ENCODE results near the gene ZBTB7B.

The ZBTB7B gene

DNA sequence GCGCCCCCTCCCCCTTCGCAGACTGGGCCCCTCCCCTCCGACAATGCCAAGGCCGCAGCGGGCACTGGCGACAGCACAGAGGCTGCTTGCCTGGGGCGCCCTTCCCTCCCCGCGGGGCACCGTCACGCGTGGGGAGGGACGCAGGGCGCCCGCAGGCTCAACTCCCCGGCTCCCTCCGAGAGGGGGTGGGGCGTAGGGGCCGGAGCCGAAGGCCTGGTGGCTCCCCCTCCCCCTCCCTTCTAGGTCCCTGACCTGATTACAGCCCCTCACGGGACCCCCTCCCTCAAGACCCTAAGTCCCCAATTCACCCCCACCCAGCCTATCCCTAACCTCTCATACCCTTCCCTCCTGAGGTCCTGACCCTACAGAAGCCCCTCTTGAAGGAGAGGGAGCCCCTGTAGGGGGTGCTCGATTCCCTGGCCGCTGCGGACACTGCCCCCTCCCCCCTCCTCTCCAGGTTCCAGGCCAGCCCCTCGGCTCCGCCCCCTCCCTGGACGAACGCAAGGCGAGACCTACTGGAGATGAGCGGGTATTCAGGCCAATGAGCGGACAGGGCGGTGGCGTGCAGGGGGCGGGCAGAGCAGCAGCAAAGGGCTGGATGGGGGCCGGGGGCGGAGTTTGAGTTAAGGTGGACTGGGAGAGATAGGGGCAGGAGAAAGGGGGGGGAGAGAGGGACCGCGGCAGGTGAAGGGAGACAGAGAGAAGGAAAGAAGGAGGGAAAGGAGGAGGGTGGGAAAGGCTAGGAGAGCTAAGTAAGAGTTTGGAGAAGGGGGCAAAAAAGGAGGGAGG is 733 bp upstream of the ZBTB7B start:
- FAIRE-seq (peak; percentile 97), DNase-seq (ENCODE audit: insufficient read length, low spot score) (peak; percentile 90)

DNA sequence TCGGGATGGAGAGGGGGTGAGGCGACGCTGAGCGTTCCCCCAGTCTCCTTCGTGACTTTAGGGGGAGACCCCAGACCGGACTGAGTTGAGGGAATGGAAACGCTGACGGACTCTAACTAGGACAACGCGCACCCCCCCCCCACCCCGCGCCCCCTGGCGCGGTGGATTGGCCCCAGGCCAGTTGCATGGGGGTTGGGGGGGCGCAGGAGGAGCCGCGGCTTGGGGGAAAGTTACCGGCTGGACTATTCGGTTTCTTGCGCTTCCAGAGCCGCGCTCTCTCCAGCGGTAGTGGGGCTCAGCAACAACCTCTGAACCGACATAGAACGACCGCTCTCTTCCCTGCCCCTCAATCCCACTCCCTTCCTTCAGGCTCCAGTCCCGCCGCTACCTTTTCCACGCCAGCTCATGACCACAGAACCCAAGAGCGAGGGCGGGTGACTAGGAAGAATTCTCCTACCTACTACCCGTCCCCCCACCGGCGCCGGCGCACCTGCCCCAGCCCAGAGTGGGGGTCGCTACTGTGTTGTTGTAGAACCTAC is 694 bp downstream of the ZBTB7B start:
- FAIRE-seq (no peak), DNase-seq (ENCODE audit: insufficient read length, low spot score) (no peak)

DNA sequence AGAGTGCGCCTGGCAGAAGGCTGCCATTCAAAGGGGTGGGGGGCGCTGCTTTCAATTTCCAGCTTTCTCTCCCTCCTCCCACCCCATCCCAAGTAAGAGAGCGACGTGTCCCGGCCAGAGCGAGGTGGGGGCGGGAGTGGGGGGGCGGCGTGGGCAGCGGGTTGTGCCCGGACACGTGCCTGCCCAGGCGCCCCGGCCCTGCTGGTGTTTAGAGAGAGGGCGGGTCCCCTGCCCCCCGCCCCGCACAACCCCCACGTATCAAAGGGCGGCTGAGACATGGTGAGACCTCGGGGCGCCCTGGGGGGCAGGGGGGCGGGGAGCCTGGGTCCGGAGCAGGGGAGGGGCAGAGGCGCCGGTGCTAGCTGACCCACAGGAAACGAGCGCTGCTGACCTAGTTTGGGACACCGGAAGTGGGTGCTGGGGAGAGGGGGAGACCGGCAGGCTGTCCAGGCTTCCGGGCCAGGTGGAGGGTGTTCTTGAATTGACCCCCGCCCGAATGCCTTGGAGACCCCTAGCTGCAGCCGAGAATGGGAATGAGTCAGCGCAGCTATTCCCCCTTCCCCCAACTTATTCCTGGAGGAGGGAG is 1.3 kb downstream of the ZBTB7B start:
- FAIRE-seq, result peak; percentile 64
- no peak for DNase-seq (ENCODE audit: insufficient read length, low spot score)

DNA sequence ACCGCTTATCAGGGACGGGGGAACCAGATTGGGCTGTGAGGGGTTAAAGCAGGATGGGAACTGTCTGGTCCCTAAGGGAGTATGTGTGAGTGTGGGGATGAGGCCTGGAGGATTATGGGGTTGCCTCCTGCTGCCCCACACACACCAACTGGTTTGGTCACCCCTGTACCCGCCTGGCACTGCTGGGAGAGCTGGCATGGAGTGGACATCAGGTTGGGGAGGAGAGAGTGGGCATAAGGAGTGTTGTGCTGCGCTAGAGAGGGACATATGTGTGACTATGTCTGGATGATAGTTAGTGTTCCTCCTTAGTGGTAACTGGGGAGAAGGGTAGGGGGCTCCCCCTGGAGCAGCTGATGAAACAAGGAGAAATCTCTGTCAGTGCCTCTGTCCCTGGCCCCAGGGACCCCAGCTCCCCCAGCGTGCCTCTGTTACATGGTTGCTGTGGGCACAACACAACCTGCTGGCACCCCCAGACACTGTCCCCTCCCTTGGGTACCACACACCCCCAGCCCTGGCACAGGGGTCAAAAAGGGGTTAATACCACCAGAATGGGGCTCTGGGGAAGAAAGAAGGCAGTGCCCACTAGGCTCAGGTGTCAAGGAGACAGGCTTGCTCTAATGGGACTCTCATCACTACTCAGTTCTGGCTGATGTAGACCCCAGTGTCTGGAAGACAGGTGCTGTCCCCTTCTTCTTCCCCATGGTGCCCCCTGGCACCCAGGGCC is 1.9 kb downstream of the ZBTB7B start:
- FAIRE-seq (peak; percentile 61), DNase-seq (ENCODE audit: insufficient read length, low spot score) (no peak)

DNA sequence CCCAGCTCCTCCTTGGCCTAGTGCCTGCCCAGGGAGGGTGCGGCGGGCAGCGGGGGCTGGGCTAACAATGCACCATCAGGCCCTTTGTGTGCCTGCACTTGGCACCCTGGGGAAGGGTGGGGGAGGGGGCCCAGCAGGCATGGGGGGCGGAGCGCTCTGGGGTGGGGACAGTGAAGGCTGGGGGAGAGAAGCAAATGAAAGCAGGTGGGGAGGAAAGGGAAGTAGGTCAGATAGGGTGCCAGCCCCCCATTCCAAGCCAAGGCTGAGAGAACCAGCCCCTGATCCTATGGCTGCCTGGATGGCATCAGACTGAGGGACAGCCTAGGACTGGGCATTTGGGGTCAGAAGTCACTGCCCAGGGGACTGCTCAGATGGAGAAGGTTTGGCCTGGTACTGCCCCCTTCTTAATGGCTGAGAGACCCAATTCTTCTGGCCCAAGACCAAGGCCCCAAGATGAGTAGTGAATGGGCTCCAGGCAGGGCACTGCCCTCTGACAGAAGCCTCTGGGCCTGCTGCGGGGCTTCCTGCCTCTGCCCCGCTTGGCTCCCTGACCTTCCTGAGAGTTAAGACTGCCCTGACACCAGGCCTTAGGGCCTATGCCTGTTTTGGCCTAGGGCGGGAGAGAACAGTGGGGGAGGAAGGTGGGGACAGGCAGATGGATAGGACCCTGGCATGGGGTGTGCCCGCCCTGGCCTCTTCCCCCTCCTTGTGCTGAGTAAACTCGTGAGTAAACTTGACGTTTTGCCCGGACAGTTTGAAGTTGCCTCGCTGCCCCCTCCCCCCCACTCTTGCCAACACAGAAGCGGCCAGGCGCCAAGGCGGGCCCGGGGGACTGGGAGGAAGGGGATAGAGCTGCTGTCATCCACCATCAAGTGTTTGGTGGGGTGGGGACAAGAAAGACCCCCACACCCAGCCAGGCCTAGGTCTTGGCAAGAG is 2.7 kb downstream of the ZBTB7B start:
- FAIRE-seq, result no peak
- no peak for DNase-seq (ENCODE audit: insufficient read length, low spot score)

DNA sequence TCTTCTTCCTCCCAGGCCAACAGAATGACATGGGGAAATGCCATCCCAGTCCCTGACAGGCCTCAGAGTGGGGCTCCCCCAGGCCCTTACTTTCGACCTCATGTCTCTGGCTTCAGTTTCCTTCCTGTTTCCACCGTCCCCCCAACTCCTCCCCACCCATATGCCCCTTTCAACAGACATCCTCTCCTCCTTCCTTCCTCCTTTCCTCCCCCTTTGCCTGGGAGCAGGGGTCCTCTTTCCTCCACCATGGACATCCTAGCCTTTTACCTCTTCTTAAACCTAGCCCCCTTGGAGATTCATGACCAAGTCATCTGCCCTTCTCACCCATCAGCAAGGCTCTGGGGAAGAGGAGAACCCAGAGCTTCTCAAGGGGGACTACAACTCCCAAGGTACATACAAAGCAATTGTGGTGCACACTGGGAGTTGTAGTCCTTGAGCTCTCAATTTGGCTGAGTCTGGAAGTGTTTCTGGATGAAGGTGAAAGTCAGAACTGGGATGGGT is 4.0 kb downstream of the ZBTB7B start:
- FAIRE-seq (peak; percentile 92), DNase-seq (ENCODE audit: insufficient read length, low spot score) (no peak)

DNA sequence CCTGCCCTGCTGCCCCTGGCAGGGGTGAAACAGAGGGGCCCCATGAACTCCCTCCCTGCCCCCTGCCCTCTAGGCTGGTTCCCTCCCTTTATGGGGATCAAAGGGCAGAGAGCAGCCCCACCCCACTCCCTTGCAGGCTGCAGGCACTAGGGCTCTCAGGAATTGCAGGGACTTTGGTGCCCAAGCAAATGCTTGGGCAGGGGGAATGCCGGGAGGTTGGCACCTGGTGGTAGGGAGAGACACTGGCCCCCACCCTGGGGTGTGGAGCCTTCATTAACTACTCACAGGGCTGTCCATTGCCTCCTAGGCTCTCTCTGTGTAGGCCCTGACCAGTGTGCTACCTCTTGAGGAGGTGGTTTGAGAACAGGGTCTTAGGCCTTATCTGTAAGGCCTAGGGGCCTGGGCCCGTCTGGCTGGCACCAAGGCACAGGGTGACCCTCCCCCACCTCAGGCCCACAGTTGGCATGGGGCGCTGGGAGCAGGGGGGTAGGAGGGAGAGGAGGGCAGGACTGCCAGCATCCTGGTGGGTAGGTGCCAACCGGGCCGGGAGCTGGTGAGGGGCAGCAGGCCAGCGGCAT is 4.7 kb downstream of the ZBTB7B start:
- DNase-seq (ENCODE audit: insufficient read length, low spot score), result no peak
- peak; percentile 33 for FAIRE-seq

DNA sequence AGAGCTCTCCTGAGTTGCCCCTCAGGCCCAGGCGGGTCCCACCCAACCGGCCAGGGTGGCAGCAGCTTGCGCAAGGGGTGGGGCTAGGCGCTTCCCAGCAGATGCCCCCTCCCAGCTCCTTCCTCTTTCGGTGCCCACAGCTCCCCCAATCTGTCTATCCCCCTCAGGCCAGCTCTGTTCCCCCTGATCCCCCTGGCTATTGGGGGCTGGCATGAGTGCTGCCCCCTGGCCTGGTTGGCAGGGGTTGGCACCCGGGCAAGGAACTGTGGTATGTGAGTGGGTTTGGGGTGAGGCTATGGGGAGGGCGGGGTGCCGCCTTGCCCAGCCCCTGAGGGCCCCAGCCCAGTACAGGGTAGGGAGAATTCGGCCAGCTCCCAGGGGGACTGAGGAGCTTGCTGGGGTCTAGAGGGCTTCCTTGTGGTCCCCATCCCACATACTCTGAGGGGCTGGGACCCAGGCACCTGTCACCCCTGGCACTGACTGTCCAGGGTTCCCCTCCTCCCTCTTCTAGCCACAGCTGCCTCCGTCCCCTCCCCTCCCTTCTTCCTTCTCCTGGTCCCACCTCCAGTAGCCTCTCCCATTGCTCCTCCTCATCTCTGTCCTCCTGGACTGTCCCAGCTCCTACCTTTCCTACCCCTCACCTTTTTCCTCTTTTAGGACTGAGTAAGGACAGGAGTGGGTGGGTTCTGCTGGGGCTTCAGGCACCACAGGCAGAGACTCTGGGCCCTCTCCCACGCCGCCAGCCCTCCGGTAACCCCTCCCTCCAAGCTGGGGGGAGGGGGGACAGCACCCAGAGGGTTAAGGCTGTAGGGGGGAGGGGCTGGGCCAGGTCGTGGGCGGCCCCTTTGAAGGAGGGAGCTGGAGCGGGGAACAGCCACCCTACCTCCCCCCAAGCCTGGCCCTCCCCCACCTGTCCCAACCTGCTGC is 5.7 kb downstream of the ZBTB7B start:
- FAIRE-seq, result no peak
- DNase-seq (ENCODE audit: insufficient read length, low spot score), result no peak

DNA sequence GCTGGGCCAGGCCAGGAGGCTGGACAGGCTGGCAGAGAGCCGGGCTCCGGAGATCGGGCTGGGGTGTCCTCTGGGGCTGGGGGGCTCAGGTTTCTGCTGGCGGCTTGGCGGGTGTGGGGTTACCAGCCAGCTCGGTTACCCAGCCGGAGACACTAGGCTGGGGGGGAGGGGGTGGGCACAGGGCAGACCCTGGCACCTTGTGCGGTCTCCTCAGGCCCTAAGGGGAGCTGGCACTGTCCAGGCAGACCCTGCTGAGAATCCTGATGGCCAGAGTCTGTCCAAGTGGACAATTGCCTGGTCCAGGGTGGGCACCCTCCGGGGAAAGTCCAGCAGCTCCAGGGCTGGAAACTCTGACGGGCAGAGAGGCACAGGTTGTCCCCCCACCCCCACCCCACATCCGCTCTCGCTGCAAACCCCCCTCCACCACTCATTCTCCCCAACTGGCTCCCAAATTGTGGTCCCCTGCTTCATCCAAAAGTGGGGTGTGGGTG is 6.7 kb downstream of the ZBTB7B start:
- DNase-seq (ENCODE audit: insufficient read length, low spot score), result no peak
- FAIRE-seq, result no peak

DNA sequence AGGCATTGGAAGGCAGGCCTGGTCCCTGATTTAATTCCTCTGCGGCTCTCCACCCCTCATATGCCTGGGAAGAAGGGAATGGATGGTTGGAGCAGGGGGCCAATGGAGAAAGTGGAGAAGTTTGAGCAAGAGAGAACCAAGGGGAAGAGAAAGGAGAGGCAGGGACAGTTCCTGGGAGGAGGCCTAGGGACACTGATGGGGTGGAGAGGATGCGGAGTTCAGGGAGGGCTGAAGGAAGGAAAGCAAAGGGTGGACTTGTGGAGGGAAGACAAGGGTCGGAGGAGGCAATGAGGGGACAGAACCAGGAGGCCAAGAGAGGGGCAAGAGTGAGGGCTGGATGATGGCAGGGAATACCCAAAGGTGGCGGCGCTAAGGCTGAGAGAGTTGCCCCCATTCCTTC is 7.1 kb downstream of the ZBTB7B start:
- no peak for FAIRE-seq
- DNase-seq (ENCODE audit: insufficient read length, low spot score), result no peak

DNA sequence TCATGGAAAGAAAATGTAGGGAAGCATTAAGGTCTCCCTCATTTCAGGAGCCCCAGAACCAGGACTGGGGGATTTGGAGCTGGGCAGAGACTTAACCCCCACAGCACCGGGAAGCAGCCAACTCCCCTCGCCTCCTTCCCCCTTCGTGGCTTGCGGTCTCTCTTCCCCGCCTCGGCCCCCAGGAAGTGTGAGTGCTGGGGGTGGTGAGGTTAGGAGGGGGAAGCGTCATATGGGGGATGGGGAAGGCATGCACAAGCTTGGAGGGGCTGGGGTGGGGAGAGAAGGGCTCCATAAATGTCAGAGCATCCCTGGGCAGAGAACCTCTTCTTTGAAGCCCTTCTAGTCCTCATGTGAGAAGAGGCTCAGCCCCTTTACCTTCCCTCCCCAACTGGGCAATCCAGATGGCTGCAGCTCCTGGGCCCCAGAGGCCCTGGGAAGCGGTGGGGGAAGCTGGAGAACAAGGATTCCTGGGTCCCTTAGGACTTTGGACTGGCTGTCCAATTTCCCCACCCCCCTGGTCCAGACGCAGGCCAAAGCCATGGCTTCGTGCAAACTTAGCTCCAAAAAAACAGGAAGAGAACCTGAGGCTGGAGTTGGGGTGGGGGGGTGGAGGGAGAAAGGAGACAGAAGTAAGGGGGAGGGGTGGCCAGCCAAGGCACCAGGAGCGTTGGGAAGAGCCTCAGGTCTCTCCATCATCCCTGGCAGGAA is 7.8 kb downstream of the ZBTB7B start:
- FAIRE-seq (no peak), DNase-seq (ENCODE audit: insufficient read length, low spot score) (no peak)

DNA sequence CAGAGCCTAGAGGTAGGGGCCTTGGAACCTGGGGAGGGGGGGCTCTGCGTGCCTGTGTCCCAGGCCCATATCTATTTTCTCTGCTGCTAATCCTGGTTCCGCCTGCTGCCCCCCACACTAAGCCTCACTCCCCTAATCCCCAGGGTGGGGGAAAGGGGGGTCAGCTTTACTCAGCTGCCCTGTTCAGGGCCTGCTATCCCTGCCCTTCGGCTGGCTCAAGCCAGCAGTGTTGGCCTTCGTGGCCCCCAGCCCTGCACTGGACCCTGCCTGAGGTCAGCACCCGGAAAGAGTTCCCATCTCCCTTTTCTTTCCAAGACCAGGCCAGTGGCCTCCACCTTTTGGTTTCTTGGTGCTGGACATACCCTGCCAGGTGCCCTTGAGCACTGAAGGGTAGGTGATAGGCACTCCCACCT is 8.4 kb downstream of the ZBTB7B start:
- FAIRE-seq (no peak), DNase-seq (ENCODE audit: insufficient read length, low spot score) (no peak)

DNA sequence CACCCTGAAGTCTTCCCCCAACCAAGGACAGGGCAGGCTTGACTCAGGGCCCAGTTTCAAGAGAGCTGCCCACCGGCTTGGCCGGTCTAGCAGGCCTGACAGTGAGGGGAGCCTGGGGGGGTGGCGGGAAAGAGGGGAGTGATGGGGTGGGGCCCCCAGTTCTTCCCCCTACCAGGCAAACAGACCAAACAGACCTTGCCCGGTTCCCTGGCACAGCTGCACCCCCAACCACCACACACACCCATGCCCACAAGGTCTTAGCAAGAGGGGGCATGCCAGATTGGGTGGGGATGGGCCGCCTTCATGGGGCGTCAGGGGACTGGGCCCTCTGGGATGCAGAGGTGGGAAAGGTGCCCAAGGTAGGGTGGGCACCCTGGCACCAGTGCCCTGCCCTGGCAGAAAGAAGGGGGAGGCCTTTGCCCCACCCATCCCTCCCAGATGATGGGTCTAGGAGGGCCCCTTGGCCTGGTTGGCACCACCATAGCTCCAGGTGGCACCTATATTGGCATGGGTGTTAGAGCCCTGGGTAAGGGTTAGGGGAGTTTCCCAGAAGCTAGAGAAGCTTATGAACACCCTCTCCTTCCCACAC is 8.9 kb downstream of the ZBTB7B start:
- no peak for FAIRE-seq

DNA sequence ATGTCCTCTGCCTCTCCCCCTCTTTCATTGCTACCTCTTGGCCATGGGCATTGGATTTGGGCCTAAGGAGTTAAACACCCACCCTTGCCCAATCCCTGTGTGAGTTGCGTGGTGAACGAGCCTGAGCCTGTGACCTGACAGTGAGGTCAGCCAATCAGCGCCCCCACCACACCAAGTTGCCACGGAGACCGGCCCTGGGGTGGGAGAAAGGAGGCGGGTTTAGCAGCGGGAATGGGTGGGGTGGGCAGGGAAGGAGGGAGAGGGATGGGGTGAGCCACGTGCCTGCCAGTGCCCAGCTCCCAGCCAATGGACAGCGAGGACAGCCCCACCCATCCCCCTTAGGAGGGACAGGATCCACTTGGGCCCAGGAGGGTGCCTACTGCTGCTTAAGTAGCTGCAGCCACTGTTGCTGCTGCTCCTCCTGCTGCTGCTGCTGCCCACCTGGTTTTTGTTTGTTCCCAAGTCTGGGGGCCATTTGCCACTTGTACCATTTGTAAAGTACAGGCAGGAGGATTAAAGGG is 9.5 kb downstream of the ZBTB7B start:
- DNase-seq (ENCODE audit: insufficient read length, low spot score) (no peak), FAIRE-seq (no peak)

More for the DNA sequence above, 8.9 kb downstream of the ZBTB7B start:
- no peak for DNase-seq (ENCODE audit: insufficient read length, low spot score)

DNA sequence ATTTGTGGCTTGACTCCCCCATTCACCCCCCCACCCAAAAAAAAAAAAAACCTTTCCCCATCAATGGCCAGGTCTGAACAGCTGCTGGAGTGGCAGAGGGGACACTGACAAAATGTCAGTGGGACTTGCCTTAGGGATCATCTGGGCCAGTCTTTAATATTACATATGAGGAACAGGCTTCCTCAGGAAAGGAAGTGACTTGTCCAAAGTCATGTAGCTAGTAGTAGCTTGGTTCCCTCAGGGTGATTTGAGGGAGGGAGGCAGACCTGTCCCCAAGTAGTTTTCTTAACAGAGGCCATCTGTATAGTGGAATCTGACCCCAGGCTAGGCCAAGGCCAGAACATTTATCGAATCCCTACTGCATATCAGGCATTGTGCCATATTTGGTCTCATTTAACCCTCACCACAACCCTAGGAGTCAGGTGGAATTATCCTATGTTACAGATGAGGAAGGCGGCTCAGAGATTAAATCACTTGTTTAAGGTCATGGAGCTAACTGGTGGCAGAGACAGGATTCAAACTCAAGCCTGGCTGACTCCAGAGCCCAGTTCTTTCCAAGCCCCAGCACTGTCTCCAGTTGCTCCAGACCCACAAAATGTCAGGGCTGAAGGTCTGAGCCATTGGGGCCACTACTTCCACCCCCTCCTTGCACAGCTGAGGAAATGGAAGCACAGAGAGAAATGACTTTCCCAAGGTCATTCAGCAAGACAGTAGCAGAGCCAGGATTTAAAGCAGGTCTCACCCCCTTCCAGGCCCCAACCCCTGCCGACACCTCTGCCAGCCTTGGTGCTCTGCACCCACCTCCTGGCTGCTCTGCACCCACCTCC is 10.4 kb downstream of the ZBTB7B start:
- no peak for DNase-seq (ENCODE audit: insufficient read length, low spot score)
- no peak for FAIRE-seq

DNA sequence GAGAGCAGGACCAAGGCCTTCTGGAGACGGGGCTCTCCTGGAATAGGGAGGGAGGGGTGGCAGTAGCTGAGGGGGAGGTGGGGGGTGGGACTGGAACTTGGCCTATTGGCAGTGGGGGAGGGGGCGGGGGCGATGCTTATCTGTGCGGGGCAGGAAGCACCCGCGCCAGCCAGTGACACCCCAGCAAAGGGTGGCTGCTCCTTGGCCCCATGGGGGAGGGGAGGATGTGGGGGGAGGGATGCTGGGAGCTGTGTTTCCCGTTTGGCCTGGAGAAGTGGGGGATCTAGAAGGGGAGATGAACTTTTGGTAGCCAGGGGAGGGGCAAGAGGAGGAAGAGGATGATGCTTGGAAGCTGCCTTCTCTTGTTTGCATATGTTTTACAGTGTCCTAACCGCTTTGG is 11.0 kb downstream of the ZBTB7B start:
- FAIRE-seq (no peak), DNase-seq (ENCODE audit: insufficient read length, low spot score) (no peak)
